Measurements from ENCODE around the gene INTS12.

Gene INTS12

GRCh38 chr4:105679186-105679585, 29.3 kb downstream of the INTS12 start:
- DNase-seq = no peak

DNA sequence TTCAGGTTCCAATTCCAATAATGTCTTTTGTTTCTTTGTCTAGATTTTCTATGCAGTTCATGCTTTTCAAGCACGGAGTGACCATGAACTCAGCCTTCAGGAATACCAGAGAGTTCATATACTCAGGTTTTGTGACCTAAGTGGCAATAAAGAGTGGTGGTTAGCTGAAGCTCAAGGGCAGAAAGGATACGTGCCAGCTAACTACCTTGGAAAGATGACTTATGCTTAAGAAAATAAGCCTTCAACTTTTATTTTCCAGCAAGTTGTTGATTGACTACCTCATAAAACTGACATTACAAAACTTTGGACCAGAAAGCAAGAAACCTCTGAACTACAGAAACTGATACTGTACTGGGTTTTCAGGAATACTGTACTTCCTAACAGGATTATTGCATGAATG, 30.8 kb downstream of the INTS12 start:
- DNase-seq = no peak

DNA sequence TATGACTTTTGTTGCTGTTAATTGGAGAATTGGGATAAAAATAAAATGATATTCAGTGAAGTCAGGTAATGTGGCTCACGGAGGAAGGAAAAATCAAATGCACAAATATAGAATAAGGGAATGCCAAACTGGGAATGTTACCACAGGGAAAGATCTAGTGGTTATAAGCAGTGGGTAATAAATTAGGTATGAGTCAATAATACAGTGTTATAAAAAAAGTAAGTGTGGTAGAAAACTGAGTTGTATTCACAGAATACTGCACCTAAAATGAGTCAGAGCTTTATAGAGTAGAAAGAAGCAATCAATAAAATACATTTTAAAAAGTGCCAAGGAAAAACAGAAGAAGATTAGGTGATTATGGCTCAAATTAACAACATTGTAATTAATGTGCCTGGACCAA, 34.5 kb downstream of the INTS12 start:
- DNase-seq = no peak

GRCh38 chr4:105671301-105671700, 37.2 kb downstream of the INTS12 start:
- no peak for DNase-seq

- DNase-seq = no peak
Observed at GRCh38 chr4:105670684-105671083, 37.8 kb downstream of the INTS12 start.

- DNase-seq = no peak
Observed at GRCh38 chr4:105666693-105667092, 41.8 kb downstream of the INTS12 start.

DNA sequence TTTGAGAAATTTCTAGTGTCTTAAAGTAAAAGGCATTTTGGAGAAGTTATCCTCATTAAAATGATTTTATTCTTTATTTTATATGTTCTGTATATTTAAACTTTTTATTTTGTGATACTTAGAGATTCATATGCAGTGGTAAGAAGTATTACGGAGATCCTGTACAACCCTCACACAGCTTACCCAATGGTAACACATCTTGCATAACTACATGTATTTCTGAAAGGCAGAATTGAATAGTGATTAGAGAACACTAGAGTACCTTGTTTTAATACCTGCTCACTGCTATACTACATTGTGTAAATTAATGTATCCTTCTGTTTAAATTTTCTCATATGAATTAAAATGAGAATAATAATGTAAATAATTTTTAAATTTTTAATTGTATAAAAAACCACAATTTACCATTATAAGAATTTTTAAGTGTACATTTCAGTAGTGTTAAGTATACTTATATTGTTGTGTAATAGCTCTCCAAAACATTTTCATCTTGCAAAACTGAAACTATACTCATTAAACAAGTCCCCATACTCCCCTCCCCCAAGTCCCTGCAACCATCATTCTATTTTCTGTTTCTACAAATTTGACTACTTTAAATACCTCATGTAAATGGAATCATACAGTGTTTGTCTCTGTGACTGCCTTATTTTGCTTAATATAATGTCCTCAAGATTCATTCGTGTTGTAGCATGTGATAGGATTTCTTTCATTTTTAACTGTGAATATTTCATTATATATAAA, 45.4 kb downstream of the INTS12 start:
- no peak for DNase-seq

- no peak for DNase-seq
Observed at GRCh38 chr4:105661028-105661427, 47.5 kb downstream of the INTS12 start.

GRCh38 chr4:105659190-105659589, 49.3 kb downstream of the INTS12 start:
- no peak for DNase-seq

DNA sequence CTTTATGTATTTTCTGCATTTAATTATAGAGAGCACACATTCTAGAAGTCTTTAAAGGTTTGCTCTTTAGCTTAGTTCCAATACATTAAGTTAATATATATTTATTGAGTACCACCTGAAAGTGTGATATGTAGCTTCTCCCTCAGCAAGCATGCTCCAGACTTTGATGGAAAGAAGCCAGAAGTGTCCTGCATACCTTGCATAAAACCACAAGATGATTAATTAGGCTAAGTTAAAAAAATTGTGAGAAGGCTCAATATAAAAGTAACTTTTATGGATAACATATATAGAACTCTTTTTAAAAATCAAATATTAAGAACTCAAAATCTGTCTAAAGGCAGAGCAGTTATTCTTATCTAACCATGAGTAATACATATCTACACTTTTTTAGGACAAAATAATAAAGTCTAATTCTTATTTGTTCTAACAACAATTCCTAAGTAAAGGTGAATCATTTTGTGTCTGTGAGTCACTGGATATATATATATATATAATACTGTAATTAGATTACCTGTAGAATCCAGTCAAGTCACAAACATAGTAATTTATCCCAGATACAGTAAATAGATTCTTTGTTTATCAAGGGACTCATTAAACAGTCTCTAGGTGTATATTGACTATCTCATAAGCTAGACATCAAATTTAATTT, 51.2 kb downstream of the INTS12 start:
- no peak for DNase-seq

- DNase-seq = no peak
Observed at GRCh38 chr4:105652286-105652888, 56.1 kb downstream of the INTS12 start.

- DNase-seq = no peak
Observed at GRCh38 chr4:105651884-105652283, 56.6 kb downstream of the INTS12 start.

GRCh38 chr4:105650190-105650589, 58.3 kb downstream of the INTS12 start:
- DNase-seq = no peak

GRCh38 chr4:105645440-105645839, 63.0 kb downstream of the INTS12 start:
- no peak for DNase-seq

DNA sequence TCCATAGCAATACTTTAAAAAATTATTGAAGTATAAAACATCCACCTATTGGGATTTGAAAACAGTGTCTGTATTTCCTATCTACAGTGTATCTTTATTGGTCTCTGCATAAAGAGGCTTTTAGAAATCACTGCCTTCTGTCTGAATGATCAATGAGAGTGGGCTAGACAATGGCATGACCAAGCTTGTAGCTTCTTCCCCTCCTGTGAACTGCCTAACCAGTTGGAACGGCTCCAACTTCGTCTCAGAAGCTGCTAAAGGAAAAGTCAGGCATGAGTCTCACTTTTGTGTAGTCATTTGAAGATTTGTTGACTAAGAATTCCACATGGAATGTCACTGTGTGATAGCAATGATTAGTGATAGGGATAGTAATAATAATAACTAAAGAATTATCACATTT, 64.2 kb downstream of the INTS12 start:
- no peak for DNase-seq

DNA sequence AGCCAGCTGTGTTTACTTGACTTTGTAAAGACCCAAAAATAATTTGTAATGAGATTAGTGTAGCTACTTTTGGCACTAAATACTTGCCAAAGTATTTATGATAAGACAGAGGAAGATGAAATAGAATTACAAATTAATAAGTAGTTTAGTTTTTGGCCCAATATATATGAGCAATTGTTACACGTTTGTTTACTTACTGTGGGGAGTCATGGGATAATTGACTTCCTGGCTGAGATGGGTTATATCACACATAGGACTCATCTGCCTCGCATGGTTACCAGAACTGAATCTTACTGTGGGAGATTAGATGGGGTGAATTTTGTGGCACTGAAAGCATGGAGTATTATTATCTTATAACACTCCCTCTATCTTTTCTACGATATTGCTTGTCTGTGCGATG, 66.6 kb downstream of the INTS12 start:
- no peak for DNase-seq

DNA sequence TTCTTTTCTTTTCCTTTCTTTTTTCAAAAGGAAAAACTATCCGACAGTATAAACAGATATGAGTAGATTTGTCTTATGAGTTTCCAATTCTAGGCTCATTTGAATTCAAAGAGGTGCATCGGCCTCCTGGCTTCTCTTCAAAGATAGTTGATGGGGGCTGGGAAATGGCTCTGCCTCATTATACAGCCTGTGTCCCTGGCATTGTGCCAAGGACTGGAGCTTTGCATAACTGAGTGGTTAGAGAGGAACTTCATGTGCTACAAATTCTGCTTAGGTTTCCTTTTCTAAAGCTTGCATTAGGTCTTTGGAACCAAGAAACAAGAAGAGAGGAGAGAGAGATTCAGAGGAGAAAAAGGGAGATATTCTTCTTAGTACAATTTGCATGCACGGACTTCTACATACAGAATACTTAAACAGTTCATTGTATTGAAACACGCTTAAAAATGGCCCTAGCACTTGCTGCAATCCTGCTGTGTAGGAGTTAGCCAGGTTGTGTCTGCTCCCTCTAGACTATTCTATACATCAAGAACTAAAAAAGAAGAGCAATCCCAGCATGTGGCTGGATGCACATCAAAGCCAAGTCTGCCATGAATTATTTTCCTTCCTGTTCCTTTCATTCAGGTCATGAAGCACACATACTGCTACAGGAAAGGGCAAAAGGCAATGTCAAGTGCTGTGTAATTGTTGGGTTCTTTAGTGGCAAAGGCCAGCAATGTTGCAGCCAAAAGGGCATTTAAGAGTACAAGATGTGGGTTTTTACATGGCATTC, 70.9 kb downstream of the INTS12 start:
- no peak for DNase-seq

GRCh38 chr4:105634402-105635080, 73.9 kb downstream of the INTS12 start:
- DNase-seq = no peak

DNA sequence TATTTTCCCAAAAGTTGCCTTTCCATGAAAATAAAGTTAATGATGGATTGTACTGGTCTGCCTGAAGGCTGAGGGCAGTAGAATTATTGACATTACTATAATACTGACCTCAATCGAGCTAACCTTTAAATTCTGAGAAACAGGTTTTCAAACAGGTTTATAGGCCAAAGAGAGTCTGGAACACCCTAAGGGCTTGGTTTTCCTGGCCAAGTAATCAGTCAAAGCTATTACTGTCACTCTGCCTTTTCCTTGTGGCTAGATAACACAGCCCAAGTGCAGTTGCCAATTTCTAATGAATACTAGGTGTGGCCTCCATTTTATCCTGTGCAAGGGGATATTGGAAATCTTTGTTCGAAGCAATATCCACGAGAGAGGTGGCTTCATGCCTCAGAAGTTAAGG, 75.2 kb downstream of the INTS12 start:
- DNase-seq = no peak

Data from activated CD8-positive, alpha-beta memory T cell treated with anti-CD3 and anti-CD28 coated beads, Interleukin-2, amount 50 U/mL, for 48 hours (primary cell).